ENCODE data around the gene ABHD8.

- TF ChIP-seq CTCF (IDR thresholded peaks at IDR 0.05; ENCODE audit: insufficient read depth, low read depth, low read length): no peak
- no peak for TF ChIP-seq EZH2 (IDR thresholded peaks at IDR 0.05; ENCODE audit: insufficient read depth, low read length)
Measured at GRCh38 chr19:17309198-17309964, 6.2 kb upstream of the ABHD8 start, which contains the start of gene DDA1.

Data from astrocyte (in vitro differentiated cells and primary cell).